Keratinocyte (primary cell): ENCODE data around the gene RAMACL. TPM values are rescaled to one million over a fixed set of nuclear protein-coding genes. Genes with fewer than 3 reads are reported as not detected.
A peak's percentile ranks its signal among the peaks of the same experiment; 100 is the strongest.
"Not testable (repeated sequence)": the region's sequence is repeated elsewhere in the genome, so short reads cannot be mapped to it uniquely, and the experiment has no call there.

Experiments
- DNase-seq: peaks from one replicate; pipeline ENCODE4 v3.0.0-alpha.2; 2011; ENCODE audit warnings: low read depth, missing footprints, low spot score
- FAIRE-seq: peaks from 2 replicates; lab custom pipeline; 2011; peaks lifted over from hg19 to GRCh38; lab: Jason Lieb, UNC
- H2AFZ ChIP-seq: 2 replicates; pipeline ENCODE4 v1.6.0; 2012; ENCODE audit warnings: low read length, control low read depth, inconsistent platforms; ENCODE audit not compliant: control insufficient read depth
- H3K27ac ChIP-seq: 2 replicates; pipeline ENCODE4 v1.5.1; 2011; ENCODE audit warnings: low read length; ENCODE audit not compliant: control insufficient read depth, insufficient read depth
- H3K27me3 ChIP-seq: 3 replicates; pipeline ENCODE4 v1.6.0; 2011; ENCODE audit warnings: low read length; ENCODE audit not compliant: control insufficient read depth, insufficient read depth; ENCODE audit errors: extremely low read depth
- H3K36me3 ChIP-seq, 2 experiments: 2 replicates in 1 of 2; 3 replicates in 1 of 2; pipeline ENCODE4 v1.5.1; 2011; ENCODE audit warnings: low read length in 2 of 2, mild to moderate bottlenecking in 1 of 2; ENCODE audit not compliant: control insufficient read depth in 2 of 2, insufficient read depth in 2 of 2; ENCODE audit errors: extremely low read depth in 1 of 2
- H3K4me1 ChIP-seq: 3 replicates; pipeline ENCODE4 v1.5.1; 2011; ENCODE audit warnings: low read length; ENCODE audit not compliant: control insufficient read depth, insufficient read depth; ENCODE audit errors: extremely low read depth
- H3K4me2 ChIP-seq: 3 replicates; pipeline ENCODE4 v1.6.0; 2011; ENCODE audit warnings: low read depth, low read length; ENCODE audit not compliant: control insufficient read depth, insufficient read depth; ENCODE audit errors: extremely low read depth
- H3K4me3 ChIP-seq, 3 experiments: fragments of 200-600 bp in 1 of 3; sonication (generic) in 1 of 3; 2 replicates in 2 of 3; 3 replicates in 1 of 3; pipeline ENCODE4 v1.5.1; 2011 to 2016; ENCODE audit warnings: low read length in 3 of 3, mild to moderate bottlenecking in 3 of 3, control low read depth in 2 of 3, inconsistent platforms in 1 of 3, low read depth in 1 of 3, mixed read lengths in 1 of 3, mixed run types in 1 of 3, moderate library complexity in 1 of 3; ENCODE audit not compliant: control insufficient read depth in 2 of 3, insufficient read depth in 2 of 3; ENCODE audit errors: extremely low read depth in 1 of 3
- H3K79me2 ChIP-seq: 2 replicates; pipeline ENCODE4 v1.6.0; 2012; ENCODE audit warnings: low read length; ENCODE audit not compliant: control insufficient read depth, insufficient read depth
- H3K9ac ChIP-seq: 3 replicates; pipeline ENCODE4 v1.6.0; 2011; ENCODE audit warnings: low read length; ENCODE audit not compliant: control insufficient read depth, insufficient read depth; ENCODE audit errors: extremely low read depth
- H3K9me1 ChIP-seq: 3 replicates; pipeline ENCODE4 v1.6.0; 2011; ENCODE audit warnings: low read length; ENCODE audit not compliant: control insufficient read depth, insufficient read depth; ENCODE audit errors: extremely low read depth
- H3K9me3 ChIP-seq: 2 replicates; pipeline ENCODE4 v1.5.1; 2012; ENCODE audit warnings: low read depth, low read length; ENCODE audit not compliant: control insufficient read depth
- H4K20me1 ChIP-seq: 3 replicates; pipeline ENCODE4 v1.6.0; 2011; ENCODE audit warnings: low read length; ENCODE audit not compliant: control insufficient read depth, insufficient read depth; ENCODE audit errors: extremely low read depth
- CTCF ChIP-seq, 3 experiments: IDR thresholded peaks in 1 of 3; conservative IDR thresholded peaks in 1 of 3; optimal IDR thresholded peaks in 1 of 3; 2 replicates in 2 of 3; 3 replicates in 1 of 3; pipeline versions ENCODE3 to v1.5.1; 2011; ENCODE audit warnings: low read length in 3 of 3, mild to moderate bottlenecking in 3 of 3, moderate library complexity in 2 of 3, control low read depth in 1 of 3, inconsistent platforms in 1 of 3; ENCODE audit not compliant: insufficient read depth in 2 of 3; ENCODE audit errors: extremely low read depth in 1 of 3
- EZH2 ChIP-seq: IDR thresholded peaks from one replicate; pipeline ENCODE4 v1.6.1; 2012; ENCODE audit warnings: inconsistent platforms, mild to moderate bottlenecking, low read length, moderate library complexity
- dilution Hi-C: fragments of 300-500 bp; cut with MboI; formaldehyde crosslinking; loops from one replicate; pipeline ENCODE4 v1.7.0; 2020; ENCODE audit warnings: low sequenced_read_pairs; ENCODE audit not compliant: extremely low pct_ligation_motif_present
- polyA plus RNA-seq, 5 experiments: library from polyadenylated mRNA; depleted of rRNA in 3 of 5; stranded (reverse) in 3 of 5; stranded (forward) in 1 of 5; unstranded in 1 of 5; fragments of >200 nt; gene quantifications; 1 replicate in 1 of 5; 2 replicates in 3 of 5; 3 replicates in 1 of 5; pipeline versions ENCODE4 v1.2.1 to v1.2.3, GENCODE V29; 2011 to 2012; ENCODE audit warnings: missing spikeins in 2 of 5, low read depth in 1 of 5, low replicate concordance in 1 of 5

Gene RAMACL
- polyA plus RNA-seq, 1 donor (not counting 4 experiments of a cell fraction or from before 2014, with no cell fraction given), result 5.3 TPM

GRCh38 chr6:166540631-166541331 lies 45.7 kb downstream of the RAMACL start:
- FAIRE-seq, result peak; percentile 23
- DNase-seq, result no peak
- Histone ChIP-seq H3K9me3 (no peaks in the 10 kb centered on the region), H3K79me2 (no peaks in the 10 kb centered on the region), H3K27me3 (no peaks in the 10 kb centered on the region), H3K4me1 (peaks cover 19% of the 10 kb centered on the region), H3K4me3 (peak overlapping the region in 1 of 3 experiments; percentile 4), H2AFZ (peak overlapping the region; percentile 22), H3K4me2 (peak overlapping the region; percentile 50), H4K20me1 (no peaks in the 10 kb centered on the region), H3K9me1 (no peaks in the 10 kb centered on the region), H3K36me3 (no peaks in the 10 kb centered on the region), H3K9ac (no peak overlapping the region), H3K27ac (no peak overlapping the region)
- dilution Hi-C loops, result no loop called here
- TF ChIP-seq CTCF (optimal IDR thresholded peaks at IDR 0.05 in 1 of 3, IDR thresholded peaks at IDR 0.05 in 1 of 3, conservative IDR thresholded peaks at IDR 0.05 in 1 of 3; ENCODE audit: extremely low read depth in 1 of 3, insufficient read depth in 2 of 3, low read length in 3 of 3), result no peak
- no peak for TF ChIP-seq EZH2

GRCh38 chr6:166539543-166539942 lies 46.9 kb downstream of the RAMACL start:
- Histone ChIP-seq H3K36me3 (no peaks in the 10 kb centered on the region), H3K9me1 (no peaks in the 10 kb centered on the region), H3K9ac (no peak overlapping the region), H2AFZ (no peak overlapping the region), H3K79me2 (no peaks in the 10 kb centered on the region), H3K4me3 (no peak overlapping the region), H3K4me1 (peaks cover 19% of the 10 kb centered on the region), H3K4me2 (no peak overlapping the region), H4K20me1 (no peaks in the 10 kb centered on the region), H3K27me3 (no peaks in the 10 kb centered on the region), H3K27ac (no peak overlapping the region), H3K9me3 (no peaks in the 10 kb centered on the region)
- dilution Hi-C loops, result no loop called here
- TF ChIP-seq CTCF (optimal IDR thresholded peaks at IDR 0.05 in 1 of 3, IDR thresholded peaks at IDR 0.05 in 1 of 3, conservative IDR thresholded peaks at IDR 0.05 in 1 of 3; ENCODE audit: extremely low read depth in 1 of 3, insufficient read depth in 2 of 3, low read length in 3 of 3) (no peak), EZH2 (no peak)
- no peak for DNase-seq
- no peak for FAIRE-seq

GRCh38 chr6:166539011-166539385 lies 47.5 kb downstream of the RAMACL start:
- H3K27ac ChIP-seq, H3K27me3 ChIP-seq, H3K4me3 ChIP-seq, H3K36me3 ChIP-seq, H4K20me1 ChIP-seq, H3K9ac ChIP-seq, dilution Hi-C loops, FAIRE-seq, H3K79me2 ChIP-seq, DNase-seq, H3K9me3 ChIP-seq, H3K4me2 ChIP-seq, H2AFZ ChIP-seq, H3K9me1 ChIP-seq: not testable (repeated sequence)
- H3K4me1 ChIP-seq, result peaks cover 19% of the 10 kb centered on the region
